ENCODE results near the gene CRPPA.

GRCh38 chr7:16433568-16434122 is 12.3 kb upstream of the CRPPA start:
- TF ChIP-seq CTCF (IDR thresholded peaks at IDR 0.05; ENCODE audit: low read depth, low read length): no peak
- no peak for TF ChIP-seq POLR2A (IDR thresholded peaks at IDR 0.05; ENCODE audit: extremely low read depth, insufficient read length)
